ENCODE measurements around the gene UBR4. TPM values are rescaled to one million over a fixed set of nuclear protein-coding genes. Genes with fewer than 3 reads are reported as not detected.

UBR4 gene
- total and polyA plus RNA-seq, 9 donors, result 59.2 to 94.1 (median 73.7) TPM

DNA sequence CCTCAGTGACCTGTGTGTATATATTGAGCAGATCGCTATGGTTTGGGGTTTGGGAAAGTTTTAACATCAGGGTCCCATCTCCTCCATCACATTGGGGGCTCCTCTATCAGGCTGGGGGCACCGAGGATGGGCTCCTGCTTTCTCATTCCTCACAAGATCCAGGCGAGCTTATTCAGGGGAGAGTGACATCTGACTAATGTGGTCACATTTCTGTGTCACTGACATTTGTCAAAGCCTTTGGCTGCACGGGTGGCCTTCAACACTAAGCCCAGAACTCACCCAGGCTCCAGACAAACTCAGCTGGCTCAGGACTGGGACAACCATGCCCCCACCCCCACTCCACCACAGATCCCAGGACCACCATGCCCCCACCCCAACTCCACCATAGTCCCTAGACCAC is 150.3 kb downstream of the UBR4 start:
- Histone ChIP-seq H3K36me3 (ENCODE audit: control insufficient read depth, insufficient read depth, low read length) (no peaks in the 10 kb centered on the region), H3K4me1 (ENCODE audit: control insufficient read depth, insufficient read depth, low read length) (peaks cover 5% of the 10 kb centered on the region), H3K27ac (ENCODE audit: low read length) (no peak overlapping the region), H3K27me3 (ENCODE audit: control insufficient read depth, insufficient read depth, low read length) (peaks cover 35% of the 10 kb centered on the region), H3K4me3 (ENCODE audit: low read length) (no peak overlapping the region), H3K9me3 (replicated peaks; ENCODE audit: control insufficient read depth, low read depth, low read length) (no peaks in the 10 kb centered on the region)
- no peak for DNase-seq
- WGBS (ENCODE audit: insufficient coverage), result 50% methylated on average over 1 of the region's 4 CpGs

DNA sequence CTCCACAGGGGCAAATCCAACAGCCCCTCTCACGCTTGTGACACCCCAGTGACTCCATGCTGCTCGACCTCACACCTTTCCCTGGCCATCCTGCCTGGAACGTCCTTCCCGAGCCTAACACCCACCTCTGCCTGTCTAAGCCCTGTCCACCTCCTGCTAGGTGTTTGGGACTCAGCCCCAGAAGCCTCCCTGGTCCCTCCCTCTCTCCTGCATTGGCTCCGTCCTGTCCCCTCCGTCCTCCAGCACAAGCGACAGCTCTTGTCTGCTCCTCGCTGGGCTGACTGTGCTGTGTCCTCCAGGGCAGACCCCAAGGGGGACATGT is 151.6 kb downstream of the UBR4 start:
- DNase-seq, result no peak
- Histone ChIP-seq H3K27ac (ENCODE audit: low read length) (no peak overlapping the region), H3K27me3 (ENCODE audit: control insufficient read depth, insufficient read depth, low read length) (peaks cover 48% of the 10 kb centered on the region), H3K9me3 (replicated peaks; ENCODE audit: control insufficient read depth, low read depth, low read length) (no peaks in the 10 kb centered on the region), H3K4me3 (ENCODE audit: low read length) (no peak overlapping the region), H3K4me1 (ENCODE audit: control insufficient read depth, insufficient read depth, low read length) (peaks cover 7% of the 10 kb centered on the region), H3K36me3 (ENCODE audit: control insufficient read depth, insufficient read depth, low read length) (no peaks in the 10 kb centered on the region)
- WGBS (ENCODE audit: insufficient coverage), result 20% methylated on average over 8 of the region's 8 CpGs

DNA sequence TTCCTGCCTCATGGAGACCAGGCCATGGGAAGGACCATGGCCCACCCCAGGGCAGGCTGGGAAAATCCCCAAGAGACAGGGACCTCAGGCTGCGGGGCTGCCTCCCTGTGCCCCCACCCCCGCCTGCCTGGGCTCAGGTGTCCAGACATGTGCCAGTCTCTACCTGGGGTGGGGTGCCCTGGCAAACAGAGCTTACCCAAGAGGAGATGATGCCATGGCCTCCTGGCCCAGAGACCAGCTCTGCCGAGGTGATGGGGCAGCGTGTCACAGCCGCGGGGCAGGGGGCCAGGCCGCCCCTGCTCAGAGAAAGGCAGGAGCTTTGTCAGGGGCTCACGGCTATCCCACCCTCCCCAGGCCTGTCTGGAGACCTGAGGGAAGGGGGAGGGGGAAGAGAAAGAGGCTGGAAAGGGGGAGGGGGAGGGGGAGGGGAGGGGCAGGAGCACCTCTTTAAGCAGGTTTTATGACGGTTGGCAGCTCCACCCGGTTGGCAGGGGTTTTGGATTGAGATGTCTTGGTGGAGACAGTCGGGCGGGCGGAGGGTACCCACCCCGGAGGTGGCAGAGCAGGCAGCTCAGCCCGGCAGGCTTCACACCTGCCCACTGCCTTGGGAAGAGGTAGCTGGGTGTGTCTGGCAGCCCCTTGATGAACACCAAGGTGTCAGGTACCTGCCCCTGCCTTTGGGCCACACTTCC is 152.1 kb downstream of the UBR4 start:
- peaks cover 52% of the 10 kb centered on the region for H3K27me3 ChIP-seq (ENCODE audit: control insufficient read depth, insufficient read depth, low read length)
- no peaks in the 10 kb centered on the region for H3K36me3 ChIP-seq (ENCODE audit: control insufficient read depth, insufficient read depth, low read length)
- DNase-seq, result no peak
- H3K4me3 ChIP-seq (ENCODE audit: low read length), result no peak overlapping the region
- H3K9me3 ChIP-seq (replicated peaks; ENCODE audit: control insufficient read depth, low read depth, low read length), result no peaks in the 10 kb centered on the region
- no peak overlapping the region for H3K27ac ChIP-seq (ENCODE audit: low read length)
- WGBS (ENCODE audit: insufficient coverage), result 51% methylated on average over 3 of the region's 15 CpGs
- H3K4me1 ChIP-seq (ENCODE audit: control insufficient read depth, insufficient read depth, low read length), result peaks cover 7% of the 10 kb centered on the region

DNA sequence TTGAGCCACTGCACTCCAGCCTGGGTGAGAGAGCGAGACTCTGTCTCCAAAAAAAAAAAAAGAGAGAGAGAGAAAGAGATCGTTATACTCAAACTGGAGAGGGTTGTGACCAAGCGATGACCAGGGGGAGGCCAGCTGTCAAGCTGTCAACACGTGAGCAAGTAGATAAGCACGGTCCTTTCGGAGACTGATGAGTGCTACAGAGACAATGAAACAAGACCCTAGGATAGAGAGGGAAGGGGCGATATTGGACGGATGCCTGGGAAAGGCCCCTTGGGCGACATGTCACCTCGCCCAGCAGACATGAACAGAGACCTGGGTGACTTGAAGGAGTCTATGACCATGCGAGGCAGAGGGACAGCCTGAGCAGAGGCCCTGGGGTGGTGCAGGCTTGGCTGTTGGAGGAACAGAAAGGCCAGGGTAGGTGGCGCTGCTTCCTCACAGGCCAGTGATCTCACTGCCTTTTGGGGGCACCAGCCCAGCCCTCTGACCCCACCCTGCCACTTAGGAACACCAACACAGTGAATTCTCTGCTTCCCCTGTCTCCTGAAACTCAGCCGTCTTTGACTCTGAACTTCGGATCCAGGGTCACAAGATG is 152.8 kb downstream of the UBR4 start:
- H3K9me3 ChIP-seq (replicated peaks; ENCODE audit: control insufficient read depth, low read depth, low read length), result no peaks in the 10 kb centered on the region
- DNase-seq, result no peak
- H3K27ac ChIP-seq (ENCODE audit: low read length), result no peak overlapping the region
- 71% methylated on average over 14 of the region's 14 CpGs for WGBS (ENCODE audit: insufficient coverage)
- no peaks in the 10 kb centered on the region for H3K36me3 ChIP-seq (ENCODE audit: control insufficient read depth, insufficient read depth, low read length)
- peaks cover 56% of the 10 kb centered on the region for H3K27me3 ChIP-seq (ENCODE audit: control insufficient read depth, insufficient read depth, low read length)
- peaks cover 7% of the 10 kb centered on the region for H3K4me1 ChIP-seq (ENCODE audit: control insufficient read depth, insufficient read depth, low read length)
- H3K4me3 ChIP-seq (ENCODE audit: low read length), result no peak overlapping the region

DNA sequence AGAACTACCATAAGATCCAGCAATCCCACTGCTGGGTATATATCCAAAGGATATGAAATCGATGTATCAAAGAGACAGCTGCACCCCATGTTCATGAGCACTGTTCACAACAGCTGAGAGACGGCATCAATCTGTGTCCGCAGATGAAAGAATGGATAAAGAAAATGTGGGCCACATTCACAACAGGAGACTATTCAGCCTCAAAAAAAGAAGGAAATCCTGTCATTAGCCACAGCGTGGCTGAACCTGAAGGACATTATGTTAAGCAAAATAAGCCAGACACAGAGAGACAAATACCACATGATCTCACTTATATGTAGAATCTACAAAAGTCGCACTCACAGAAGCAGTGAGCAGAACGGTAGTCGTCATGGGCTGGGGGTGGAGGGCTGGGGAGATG is 154.4 kb downstream of the UBR4 start:
- H3K9me3 ChIP-seq (replicated peaks; ENCODE audit: control insufficient read depth, low read depth, low read length), result no peaks in the 10 kb centered on the region
- no peak overlapping the region for H3K27ac ChIP-seq (ENCODE audit: low read length)
- no peaks in the 10 kb centered on the region for H3K36me3 ChIP-seq (ENCODE audit: control insufficient read depth, insufficient read depth, low read length)
- WGBS (ENCODE audit: insufficient coverage), result 18% methylated on average over 2 of the region's 7 CpGs
- no peak overlapping the region for H3K4me3 ChIP-seq (ENCODE audit: low read length)
- H3K4me1 ChIP-seq (ENCODE audit: control insufficient read depth, insufficient read depth, low read length), result peaks cover 7% of the 10 kb centered on the region
- peaks cover 60% of the 10 kb centered on the region for H3K27me3 ChIP-seq (ENCODE audit: control insufficient read depth, insufficient read depth, low read length)
- no peak for DNase-seq

DNA sequence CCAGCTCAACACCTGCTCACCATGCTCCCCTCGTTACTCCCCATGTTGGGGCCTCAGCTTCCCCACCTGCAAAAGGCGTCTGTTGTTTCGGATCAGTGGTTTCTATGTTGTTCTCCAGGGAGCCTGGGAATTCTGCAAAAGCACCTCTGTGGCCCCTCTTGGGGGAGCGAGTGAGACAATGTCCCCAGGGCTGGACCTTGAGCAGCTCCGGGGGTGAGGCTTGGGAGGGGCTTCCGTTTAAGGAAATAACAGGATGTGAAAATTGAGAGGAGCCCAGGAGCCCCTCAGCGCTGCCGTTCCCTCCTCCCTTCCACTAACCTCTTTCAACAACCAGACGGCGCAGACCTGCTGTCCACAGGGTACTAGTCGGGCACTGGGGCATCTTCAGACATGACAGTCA is 155.1 kb downstream of the UBR4 start:
- Histone ChIP-seq H3K27ac (ENCODE audit: low read length) (no peak overlapping the region), H3K36me3 (ENCODE audit: control insufficient read depth, insufficient read depth, low read length) (no peaks in the 10 kb centered on the region), H3K9me3 (replicated peaks; ENCODE audit: control insufficient read depth, low read depth, low read length) (no peaks in the 10 kb centered on the region), H3K27me3 (ENCODE audit: control insufficient read depth, insufficient read depth, low read length) (peaks cover 62% of the 10 kb centered on the region), H3K4me1 (ENCODE audit: control insufficient read depth, insufficient read depth, low read length) (peaks cover 7% of the 10 kb centered on the region), H3K4me3 (ENCODE audit: low read length) (no peak overlapping the region)
- WGBS (ENCODE audit: insufficient coverage), result 10% methylated on average over 2 of the region's 11 CpGs
- DNase-seq, result no peak

DNA sequence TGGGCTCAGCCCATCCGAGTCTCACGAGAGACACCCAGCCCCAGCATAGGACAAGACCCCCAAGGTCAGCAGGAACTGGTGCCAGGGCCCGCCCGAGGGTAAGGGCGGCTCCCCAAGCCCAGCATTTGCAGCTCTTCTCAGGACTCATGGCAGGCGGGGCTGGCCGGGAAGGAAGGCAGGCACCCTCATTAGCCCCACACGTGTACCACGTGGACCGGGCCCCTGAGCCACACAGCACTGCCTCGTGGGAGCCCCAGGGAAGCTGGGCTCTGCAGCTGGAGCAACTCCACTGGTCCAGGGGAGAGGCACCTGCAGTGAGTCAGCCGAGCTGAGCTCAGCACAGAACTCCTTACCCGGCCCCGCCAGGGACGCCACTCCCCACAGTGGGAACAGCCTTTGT is 155.8 kb downstream of the UBR4 start:
- Histone ChIP-seq H3K4me3 (ENCODE audit: low read length) (no peak overlapping the region), H3K36me3 (ENCODE audit: control insufficient read depth, insufficient read depth, low read length) (no peaks in the 10 kb centered on the region), H3K9me3 (replicated peaks; ENCODE audit: control insufficient read depth, low read depth, low read length) (no peaks in the 10 kb centered on the region), H3K27me3 (ENCODE audit: control insufficient read depth, insufficient read depth, low read length) (peaks cover 62% of the 10 kb centered on the region), H3K4me1 (ENCODE audit: control insufficient read depth, insufficient read depth, low read length) (peaks cover 7% of the 10 kb centered on the region), H3K27ac (ENCODE audit: low read length) (no peak overlapping the region)
- DNase-seq, result no peak
- WGBS (ENCODE audit: insufficient coverage), result 59% methylated on average over 14 of the region's 15 CpGs

DNA sequence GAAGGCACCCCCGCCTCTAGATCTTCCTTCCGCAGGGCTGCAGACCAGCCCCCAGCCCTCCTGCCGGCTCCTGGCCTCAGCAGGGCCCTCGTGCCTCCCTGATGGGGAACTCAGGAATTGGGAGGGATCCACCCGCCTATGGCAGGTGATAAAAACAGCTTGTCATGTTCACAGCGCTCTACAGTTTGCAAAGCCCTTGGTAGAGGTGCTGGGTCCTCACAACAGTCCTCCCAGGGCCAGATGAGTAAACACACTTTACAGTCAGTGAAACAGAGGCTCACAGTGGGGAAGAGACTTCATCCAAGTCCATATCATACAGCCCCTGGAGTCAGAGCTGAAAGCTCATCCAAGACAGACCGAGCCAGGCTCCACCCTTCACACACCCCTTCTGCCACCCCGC is 156.6 kb downstream of the UBR4 start:
- WGBS (ENCODE audit: insufficient coverage), result 55% methylated on average over 4 of the region's 8 CpGs
- DNase-seq, result no peak
- no peak overlapping the region for H3K4me3 ChIP-seq (ENCODE audit: low read length)

DNA sequence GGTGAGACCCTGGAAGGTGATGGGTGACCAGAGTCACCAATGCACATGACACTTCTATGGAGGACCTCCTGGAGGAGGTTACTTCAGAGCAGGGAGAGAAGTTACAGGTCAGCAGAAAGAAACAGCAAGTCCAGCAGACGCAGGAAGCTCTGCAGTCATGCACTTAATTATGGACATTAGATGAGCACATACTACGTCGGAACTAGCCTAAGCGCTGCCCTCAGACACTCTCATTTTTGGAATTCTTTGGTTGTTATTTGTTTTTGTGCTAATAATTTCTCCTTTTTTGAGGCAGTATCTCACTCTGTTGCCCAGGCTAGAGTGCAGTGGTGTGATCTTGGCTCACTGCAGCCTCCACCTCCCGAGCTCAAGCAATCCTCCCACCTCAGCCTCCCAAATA is 160.3 kb downstream of the UBR4 start:
- no peak for DNase-seq
- Histone ChIP-seq H3K27ac (ENCODE audit: low read length) (no peak overlapping the region), H3K36me3 (ENCODE audit: control insufficient read depth, insufficient read depth, low read length) (no peaks in the 10 kb centered on the region), H3K4me1 (ENCODE audit: control insufficient read depth, insufficient read depth, low read length) (peaks cover 1% of the 10 kb centered on the region), H3K9me3 (replicated peaks; ENCODE audit: control insufficient read depth, low read depth, low read length) (no peaks in the 10 kb centered on the region), H3K27me3 (ENCODE audit: control insufficient read depth, insufficient read depth, low read length) (peaks cover 35% of the 10 kb centered on the region), H3K4me3 (ENCODE audit: low read length) (no peak overlapping the region)
- WGBS (ENCODE audit: insufficient coverage), result 57% methylated on average over 1 of the region's 5 CpGs

More for the DNA sequence above, 156.6 kb downstream of the UBR4 start:
- Histone ChIP-seq H3K9me3 (replicated peaks; ENCODE audit: control insufficient read depth, low read depth, low read length) (no peaks in the 10 kb centered on the region), H3K36me3 (ENCODE audit: control insufficient read depth, insufficient read depth, low read length) (no peaks in the 10 kb centered on the region), H3K27ac (ENCODE audit: low read length) (no peak overlapping the region), H3K4me1 (ENCODE audit: control insufficient read depth, insufficient read depth, low read length) (peaks cover 7% of the 10 kb centered on the region), H3K27me3 (ENCODE audit: control insufficient read depth, insufficient read depth, low read length) (peaks cover 57% of the 10 kb centered on the region)

DNA sequence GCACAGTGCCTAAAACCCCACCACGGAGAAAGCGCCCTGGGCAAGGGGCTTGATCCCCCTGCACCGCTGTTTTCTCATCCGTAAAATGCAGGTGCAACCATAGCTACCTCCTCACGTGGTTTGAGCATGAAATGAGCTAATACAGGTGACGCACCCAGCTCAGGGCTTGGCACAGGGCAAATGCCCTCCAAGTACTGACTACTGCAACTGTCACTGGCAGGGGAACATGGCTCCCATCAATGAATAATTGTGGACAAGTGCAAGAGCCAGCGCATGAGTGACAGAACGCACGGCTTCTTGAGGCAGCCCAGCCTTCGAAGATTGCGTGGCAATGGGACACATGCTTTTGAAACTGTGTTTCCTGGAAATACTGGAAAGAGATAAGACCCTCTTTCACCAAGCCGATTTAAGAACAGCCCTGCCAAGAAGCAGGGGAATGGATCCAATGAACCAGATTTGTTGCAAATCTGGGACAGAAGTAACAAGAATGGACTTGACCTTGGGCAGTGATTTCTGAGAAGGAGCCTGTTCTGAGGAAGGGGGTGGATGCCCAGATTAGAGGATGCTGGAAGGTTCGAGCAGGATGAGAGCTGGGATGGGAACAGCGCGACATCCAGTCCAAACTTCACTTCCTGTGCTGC is 160.8 kb downstream of the UBR4 start:
- Histone ChIP-seq H3K9me3 (replicated peaks; ENCODE audit: control insufficient read depth, low read depth, low read length) (no peaks in the 10 kb centered on the region), H3K4me1 (ENCODE audit: control insufficient read depth, insufficient read depth, low read length) (no peaks in the 10 kb centered on the region), H3K27me3 (ENCODE audit: control insufficient read depth, insufficient read depth, low read length) (peaks cover 30% of the 10 kb centered on the region), H3K4me3 (ENCODE audit: low read length) (no peak overlapping the region), H3K27ac (ENCODE audit: low read length) (no peak overlapping the region), H3K36me3 (ENCODE audit: control insufficient read depth, insufficient read depth, low read length) (no peaks in the 10 kb centered on the region)
- DNase-seq, result no peak
- WGBS (ENCODE audit: insufficient coverage), result 80% methylated on average over 11 of the region's 15 CpGs

Data from muscle of leg (tissue), 11 donors.